ENCODE results near the gene PLA2G2D. TPM values are rescaled to one million over a fixed set of nuclear protein-coding genes. Genes with fewer than 3 reads are reported as not detected.

Gene PLA2G2D
- total RNA-seq, 1 donor from 2014 or later, result not detected

DNA sequence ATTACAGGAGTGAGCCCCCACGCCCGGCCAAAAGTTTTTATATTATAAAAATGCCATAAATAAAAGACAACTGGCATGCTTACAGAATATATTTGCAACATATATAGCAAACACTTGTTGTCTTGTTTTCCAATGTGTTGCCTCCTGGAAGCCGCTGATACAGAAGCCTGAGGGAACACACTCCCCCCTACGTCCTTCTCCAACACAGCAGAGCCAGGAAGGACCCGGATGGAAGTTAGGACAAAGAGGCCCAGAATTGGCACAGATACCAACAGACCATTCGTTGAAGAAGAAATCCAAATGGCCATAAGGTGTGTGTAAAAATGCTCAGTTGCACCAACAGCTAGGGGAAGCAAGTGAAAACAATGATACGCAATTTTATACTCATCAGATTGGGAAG lies 50.6 kb downstream of the PLA2G2D start:
- DNase-seq (ENCODE audit: low read depth, low spot score), result no peak

DNA sequence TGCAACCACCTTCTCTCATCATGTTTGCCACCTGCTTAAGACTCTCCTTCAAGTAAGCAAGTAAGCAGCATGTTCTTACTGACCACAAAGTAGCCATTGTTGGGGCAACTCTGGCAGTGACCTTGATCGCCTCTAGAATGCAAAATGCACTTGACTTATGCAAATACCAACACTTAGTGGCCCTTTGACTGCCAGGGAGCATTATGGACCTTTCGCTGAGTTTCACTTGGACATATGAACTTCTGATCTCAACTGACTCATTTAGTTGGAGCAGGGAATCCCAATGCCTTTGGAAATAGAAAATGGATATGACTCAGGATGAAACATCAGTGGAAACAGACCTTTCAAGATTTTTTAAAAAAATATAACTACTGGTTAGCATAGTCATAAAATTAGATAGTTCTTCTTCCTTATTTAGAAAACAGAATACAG lies 55.5 kb downstream of the PLA2G2D start:
- no peak for DNase-seq (ENCODE audit: low read depth, low spot score)

Other genes with a start within 250 kb of the PLA2G2D start
- 4.2 and 4.7 TPM in 2 replicates for gene OTUD3, start 237.1 kb downstream of the PLA2G2D start, total RNA-seq
- gene PLA2G2E, start 195.9 kb downstream of the PLA2G2D start, total RNA-seq, result not detected in 2 replicates
- not detected in 2 replicates for gene PLA2G2A, start 139.9 kb downstream of the PLA2G2D start, total RNA-seq
- 0.07 and 0.18 TPM in 2 replicates for gene PLA2G5, start 49.3 kb downstream of the PLA2G2D start, total RNA-seq
- not detected in 2 replicates for gene PLA2G2F, start 19.8 kb upstream of the PLA2G2D start, total RNA-seq
- gene UBXN10, start 66.6 kb upstream of the PLA2G2D start, total RNA-seq, result not detected in 2 replicates
- not detected in 2 replicates for gene PLA2G2C, start 67.0 kb upstream of the PLA2G2D start, total RNA-seq
- gene VWA5B1, start 171.3 kb upstream of the PLA2G2D start, total RNA-seq, result not detected in 2 replicates